ENCODE results near the gene STPG4.
"Not testable (repeated sequence)": the region's sequence is repeated elsewhere in the genome, so short reads cannot be mapped to it uniquely, and the experiment has no call there.

STPG4 gene

DNA sequence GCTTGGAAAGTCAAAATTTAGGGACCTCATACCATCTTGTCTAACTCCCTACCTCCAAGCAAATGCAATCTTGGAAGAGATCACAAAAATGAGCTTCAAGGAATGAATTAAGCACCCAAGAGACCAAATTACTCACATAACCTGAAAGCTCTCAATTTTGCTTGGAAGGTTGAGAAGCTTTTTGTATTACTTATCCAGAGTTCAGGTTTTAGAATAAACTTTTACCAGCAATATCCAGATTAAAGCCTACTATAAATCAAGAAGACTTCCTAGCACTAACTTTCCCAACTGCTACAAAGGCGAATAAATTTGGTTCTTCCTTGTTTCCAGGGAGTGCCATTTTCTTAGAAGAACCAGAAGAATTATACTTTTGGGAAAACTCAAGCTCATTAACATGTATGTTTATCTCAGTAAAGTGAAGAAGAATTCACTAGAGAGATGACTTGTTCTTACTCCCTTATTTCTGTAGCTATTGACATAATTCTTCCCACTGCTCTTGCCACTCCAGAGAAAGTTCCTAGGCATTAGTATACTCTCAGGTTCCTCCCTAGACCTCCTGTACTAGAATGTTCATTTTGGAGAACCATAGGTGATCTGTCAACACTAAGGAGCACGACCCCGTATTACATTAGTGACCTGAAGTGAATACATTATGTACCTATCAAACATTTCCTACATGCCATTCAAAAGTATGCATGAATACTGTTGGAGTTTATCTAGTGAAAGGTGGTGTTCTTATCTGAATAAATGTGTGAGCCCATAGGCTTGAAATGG, 18.0 kb upstream of the STPG4 start:
- no peak for DNase-seq (ENCODE audit: low read depth)

DNA sequence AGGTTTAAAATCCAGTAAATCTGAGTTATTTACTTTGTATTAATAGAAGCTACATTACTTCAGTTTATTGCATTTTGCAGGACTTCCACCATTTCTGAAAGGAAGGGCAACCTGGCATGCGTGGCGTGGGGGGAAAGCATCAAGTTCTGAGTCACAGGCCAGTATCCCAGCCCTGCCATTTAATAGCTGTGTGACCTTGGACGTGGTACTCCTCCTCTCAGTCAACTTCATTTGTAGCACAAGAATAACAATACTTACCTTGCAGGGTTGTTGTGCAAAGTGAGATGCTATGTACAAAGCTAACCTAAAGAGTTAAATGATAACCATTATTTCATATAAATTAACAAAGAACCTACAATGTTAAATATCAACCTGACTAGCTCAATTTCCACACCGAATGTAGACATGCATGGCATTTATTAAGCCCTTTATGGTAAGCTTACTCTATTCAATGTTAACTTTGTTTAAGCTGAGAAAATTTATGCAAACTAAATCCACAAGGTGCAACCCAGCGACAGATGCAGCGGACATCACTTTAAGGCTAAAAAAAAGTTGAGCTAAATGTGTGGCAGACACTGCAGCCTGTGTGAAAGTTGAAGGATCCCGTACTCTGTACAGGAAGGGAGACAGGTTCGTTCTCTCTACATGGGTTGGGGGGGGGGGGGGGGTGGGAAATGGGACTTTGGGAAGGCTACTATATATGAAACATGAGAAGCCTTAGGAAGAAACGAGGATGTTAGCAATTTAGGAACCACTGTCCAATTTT, 17.2 kb upstream of the STPG4 start:
- DNase-seq (ENCODE audit: low read depth), result no peak

DNA sequence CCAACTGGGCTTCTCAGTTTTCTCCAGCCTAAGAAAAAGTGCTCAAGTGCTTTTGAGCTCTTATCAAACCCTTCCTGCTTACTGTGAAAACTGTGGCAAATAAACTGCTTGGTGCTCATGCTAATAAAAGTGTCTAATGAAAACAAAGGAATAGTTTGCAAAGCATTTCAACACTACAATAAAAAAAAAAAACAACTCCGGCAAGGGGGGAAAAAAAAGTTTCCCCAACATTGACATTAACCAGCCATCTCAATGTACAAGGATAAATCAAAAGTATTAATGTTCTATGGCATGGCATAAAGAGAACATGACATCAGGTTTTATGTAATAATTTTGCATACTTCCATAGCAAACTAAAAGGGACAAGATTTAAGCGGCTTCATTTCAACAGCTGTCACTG, 14.7 kb upstream of the STPG4 start:
- DNase-seq (ENCODE audit: low read depth), result no peak

DNA sequence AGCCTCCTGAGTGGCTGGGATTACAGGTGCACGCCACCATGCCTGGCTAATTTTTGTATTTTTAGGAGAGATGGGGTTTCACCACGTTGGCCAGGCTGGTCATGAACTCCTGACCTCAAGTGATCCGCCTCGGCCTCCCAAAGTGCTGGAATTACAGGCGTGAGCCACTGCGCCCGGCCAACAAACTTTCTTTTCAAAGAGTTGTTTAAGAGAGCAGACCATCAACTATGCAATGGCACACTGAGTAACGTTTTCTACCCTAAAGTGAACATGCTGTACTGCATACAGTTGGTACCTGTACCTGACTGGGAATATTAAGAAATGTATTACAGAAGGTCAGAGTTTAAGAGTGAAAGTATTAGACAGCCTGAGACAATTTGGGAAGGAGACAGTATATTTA, 13.8 kb upstream of the STPG4 start:
- DNase-seq (ENCODE audit: low read depth), result not testable (repeated sequence)

DNA sequence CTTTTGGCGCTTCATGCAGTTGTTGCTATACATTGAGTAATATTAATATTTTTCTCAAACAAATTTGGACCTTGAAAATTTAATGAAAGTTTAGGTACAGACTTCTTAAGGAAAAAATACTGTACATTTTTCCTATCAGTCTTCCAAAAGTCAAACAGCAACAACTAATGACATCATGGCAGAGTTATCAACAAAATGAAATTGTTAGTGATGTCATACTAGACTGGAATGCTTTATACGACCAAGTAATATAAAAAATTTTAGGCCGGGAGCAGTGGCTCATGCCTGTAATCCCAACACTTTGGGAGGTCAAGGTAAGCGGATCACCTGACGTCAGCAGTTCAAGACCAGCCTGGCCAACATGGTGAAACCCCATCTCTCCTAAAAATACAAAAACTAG, 12.0 kb upstream of the STPG4 start:
- DNase-seq (ENCODE audit: low read depth), result no peak

DNA sequence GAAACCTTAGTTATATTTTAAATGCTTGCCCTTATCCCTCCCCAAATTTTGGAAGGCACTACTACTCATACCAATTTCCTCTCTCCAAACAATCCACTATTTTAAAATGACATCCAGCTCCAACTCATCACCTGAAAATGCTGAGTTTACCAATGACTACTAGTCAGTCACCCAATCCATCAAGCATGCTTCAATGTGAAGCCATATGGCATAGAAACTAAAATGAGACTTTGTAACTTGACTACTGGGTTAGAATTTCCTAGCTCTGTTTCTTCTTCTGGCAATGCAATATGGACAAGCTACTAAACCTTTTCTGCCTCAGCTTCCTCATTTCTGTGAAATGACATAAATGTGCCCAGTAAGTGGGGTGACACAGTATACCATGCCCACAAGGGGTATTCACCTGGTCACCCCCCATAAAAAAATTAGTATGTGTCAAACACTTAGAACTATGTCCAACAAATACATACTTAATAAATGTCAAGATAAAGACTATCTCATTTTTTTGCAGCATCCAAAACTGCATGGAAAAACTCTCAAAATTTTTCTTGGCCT, 10.0 kb upstream of the STPG4 start:
- no peak for DNase-seq (ENCODE audit: low read depth)

DNA sequence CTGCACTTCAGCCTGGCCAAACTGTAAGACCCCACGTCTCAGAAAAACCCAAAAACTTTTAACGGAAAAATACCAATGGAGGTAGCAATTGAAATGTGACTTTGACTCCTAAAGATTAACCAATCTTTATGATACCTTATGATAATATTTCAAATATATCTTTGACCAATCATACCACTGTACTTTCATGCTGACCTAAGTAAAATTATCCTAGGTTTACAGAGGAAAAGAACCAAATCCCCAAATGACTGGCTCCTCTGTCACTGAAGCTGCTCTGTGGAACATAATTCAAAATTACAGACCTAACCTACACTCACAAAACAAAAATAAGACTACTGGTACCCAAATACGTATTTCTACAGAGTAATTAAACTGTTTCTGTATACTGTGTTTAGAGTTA, 7.7 kb upstream of the STPG4 start:
- no peak for DNase-seq (ENCODE audit: low read depth)

DNA sequence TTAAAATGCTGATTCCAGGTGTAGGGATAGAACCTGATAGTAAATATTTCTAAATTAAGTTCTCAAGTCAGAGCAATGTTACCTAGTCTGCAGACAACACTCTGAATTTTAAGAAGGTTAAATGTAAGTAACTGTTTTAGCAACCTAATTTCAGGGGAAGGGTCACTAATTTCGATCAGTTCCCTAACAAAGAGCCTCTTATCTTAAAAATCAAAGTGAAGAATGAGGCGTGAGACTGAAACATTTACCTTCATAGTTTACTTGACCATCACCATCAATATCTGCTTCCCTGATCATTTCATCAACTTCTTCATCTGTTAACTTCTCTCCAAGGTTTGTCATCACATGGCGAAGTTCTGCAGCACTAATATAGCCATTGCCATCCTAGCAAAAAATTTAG, 6.4 kb upstream of the STPG4 start:
- no peak for DNase-seq (ENCODE audit: low read depth)

DNA sequence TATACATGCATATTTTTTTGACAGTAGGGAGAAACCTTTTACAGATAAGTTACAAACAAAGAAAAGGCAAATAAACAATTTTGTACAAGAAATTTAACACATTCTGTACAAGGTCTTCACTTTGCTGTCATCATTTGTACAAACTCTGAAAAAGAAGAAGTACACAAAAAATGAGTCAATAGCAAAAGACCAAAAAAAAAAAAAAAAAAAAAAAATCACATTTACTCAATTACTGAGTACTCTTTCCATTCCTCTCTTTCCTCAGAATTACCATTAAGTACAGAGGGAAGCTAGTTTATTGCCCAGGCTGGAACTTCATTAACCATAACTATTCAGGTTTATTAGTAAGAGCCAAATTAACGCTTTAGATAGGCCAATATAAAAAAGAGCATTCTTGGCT, 5.6 kb upstream of the STPG4 start:
- no peak for DNase-seq (ENCODE audit: low read depth)

DNA sequence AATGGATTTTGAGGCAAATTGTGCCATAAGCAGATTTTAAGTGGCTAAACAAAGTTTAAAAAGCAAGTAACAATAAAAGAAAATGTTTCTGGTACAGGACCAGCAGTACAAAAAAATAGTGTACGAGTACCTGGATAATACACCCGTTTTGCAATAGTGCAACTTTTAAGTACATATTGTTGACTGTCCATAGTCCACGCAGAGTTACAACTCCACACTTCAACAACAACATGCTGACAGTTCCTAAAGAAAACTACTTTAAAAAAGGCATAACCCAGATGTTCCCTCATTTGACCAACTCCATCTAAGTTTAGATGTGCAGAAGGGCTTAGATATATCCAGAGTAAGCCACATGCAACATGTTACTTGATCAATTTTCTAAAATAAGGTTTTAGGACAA, 5.1 kb upstream of the STPG4 start:
- DNase-seq (ENCODE audit: low read depth), result no peak

DNA sequence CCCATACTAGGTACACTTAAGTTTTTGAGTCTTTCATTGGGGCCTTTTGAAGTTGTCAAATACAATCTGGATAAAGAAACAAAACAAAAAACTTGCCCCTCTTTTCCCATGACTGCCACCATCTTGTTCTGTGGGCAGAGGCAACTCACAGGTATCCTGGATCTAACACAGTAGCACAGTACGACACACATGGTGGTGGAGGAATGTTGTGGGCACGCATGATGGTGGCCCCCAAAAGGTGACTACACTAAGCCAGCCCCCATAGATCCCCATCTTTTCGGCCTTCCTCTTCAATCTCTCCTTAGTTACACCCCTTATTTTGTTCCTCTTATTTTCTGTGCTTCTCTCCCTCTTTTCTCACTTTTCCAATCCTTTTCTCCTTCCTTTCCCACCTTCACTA, 4.5 kb upstream of the STPG4 start:
- DNase-seq (ENCODE audit: low read depth), result no peak

DNA sequence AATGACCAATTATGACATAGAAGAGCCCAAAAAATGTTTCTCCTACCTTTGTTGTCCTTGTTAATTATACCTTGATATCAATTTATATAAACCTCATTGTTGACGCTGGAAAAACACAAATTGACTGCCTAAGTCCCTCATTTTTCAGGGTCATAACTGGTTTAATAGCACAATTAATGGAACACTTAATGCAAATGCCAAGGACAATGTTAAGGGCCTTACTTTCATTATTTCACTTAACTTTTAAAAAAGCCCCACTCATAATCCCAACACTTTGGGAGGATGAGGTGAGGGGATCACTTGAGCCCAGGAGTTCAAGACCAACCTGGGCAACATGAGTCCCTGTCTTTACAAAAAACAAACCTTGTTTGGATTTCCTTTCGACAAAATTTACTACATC, 3.5 kb upstream of the STPG4 start:
- DNase-seq (ENCODE audit: low read depth), result no peak

DNA sequence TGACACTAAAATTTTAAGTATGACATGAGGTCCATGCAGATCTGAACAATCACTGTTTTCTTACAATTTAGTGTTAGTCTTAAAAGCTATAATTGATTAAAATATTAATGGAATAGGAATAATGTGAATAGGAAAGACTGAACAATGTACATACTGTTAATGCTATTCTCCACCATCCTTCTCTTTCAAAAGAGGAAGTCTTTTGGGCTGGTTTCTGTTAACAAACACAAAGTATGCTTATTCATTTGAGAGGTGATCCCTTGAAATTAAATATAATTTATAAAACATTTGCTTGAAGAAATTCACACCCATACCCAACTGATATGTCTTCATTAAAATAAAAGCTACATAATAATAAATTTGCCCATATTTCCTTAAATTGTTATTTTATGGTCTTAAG, 2.3 kb downstream of the STPG4 start:
- no peak for DNase-seq (ENCODE audit: low read depth)

DNA sequence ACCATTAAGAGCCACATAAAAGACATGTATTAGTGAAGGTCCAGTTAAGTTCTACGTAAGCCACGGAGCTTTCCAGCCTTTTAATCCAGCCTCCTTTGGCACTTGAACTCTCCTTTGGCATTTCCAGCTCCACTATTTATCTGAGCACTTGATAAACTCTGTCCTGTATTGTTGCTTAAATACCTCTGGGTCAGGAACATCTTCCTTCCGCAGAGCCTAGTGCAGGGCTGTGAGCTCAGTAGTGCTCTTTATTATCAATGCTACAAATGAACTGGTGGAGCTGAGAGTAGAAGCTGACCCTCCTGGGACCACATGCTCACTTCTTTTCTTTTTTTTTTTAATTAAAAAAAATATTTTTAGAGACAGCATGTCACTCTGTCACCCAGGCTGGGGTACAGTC, 4.9 kb downstream of the STPG4 start:
- no peak for DNase-seq (ENCODE audit: low read depth)

DNA sequence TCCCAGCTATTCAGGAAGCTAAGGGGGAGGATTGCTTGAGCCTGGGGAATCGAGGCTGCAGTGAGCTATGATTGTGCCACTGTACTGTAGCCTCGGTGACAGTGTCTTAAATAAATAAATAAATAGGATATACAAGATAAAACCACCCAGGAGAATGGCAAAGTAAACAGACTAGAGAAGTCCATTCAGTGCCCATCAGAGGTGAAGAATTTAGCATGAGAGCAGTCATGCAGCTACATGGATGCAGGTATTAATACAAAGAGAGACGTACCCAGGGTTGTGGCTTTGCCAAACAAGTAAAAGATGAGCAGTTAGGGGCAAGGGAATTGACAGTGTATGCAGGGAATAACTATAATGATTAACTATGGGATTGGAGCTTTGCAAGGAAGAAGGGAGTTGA, 8.1 kb downstream of the STPG4 start:
- DNase-seq (ENCODE audit: low read depth), result no peak

DNA sequence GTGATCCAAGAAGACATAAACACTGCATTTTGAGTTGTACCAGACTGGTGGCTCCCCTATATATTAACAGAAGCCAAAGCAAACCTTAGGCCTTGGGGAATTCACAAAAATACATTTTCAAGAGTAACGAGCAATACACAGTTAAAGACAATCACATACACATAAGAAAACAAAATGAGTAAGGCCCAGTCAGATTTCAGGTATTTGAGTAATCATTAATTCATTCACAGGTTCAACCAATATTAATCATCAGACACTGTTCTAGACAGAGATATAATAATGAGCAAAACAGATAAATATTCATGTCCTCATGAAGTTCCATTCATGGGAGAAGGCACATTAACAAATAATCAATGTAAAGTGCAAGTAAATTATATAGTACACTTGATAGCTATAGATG, 9.6 kb downstream of the STPG4 start:
- DNase-seq (ENCODE audit: low read depth), result no peak

DNA sequence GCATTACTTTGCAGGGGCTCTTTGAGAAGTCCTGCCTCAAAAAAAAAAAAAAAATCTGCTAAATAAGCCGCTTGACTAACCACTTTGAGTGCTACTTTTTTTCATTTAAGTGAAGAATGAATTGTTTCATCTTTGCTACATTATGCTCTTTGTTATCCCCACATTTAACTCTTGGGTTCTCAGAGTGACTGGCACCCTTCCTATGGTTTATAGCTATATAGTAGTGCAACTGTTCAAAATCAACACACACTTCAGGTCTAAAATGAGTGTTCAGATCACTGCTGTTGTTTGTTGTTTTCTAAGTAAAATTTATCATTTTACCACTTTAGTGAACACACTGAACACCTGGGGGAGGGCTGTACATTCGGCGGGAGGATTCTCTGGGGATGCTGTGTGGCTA, 13.6 kb downstream of the STPG4 start:
- no peak for DNase-seq (ENCODE audit: low read depth)

DNA sequence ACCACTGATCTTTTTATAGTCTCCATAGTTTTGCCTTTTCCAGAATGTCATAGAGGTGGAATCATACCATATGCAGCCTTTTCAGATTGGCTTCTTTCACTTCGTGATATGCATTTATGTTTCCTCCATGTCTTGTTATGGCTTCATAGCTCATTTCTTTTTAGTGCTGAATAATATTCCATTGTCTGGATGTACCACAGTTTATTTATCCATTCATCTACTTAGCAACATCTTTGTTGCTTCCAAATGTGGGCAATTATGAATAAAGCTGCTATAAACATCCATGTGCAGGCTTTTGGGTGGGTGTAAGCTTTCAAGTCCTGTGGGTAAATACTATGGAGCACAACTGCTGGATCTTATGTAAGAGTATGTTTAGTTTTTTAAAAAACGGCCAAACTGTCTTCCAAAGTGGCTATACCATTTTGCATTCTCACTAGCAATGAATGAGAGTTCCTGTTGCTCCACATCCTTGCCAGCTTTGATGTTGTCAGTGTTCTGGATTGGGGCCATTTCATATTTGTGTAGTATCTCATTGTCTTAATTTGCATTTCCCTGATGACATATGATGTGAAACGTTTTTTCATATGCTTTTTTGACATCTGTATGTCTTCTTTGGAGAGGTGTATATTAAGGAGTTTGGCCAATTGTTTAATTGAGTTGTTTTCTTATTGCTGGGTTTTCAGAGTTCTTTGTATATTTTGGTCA, 20.6 kb downstream of the STPG4 start:
- DNase-seq (ENCODE audit: low read depth), result no peak

DNA sequence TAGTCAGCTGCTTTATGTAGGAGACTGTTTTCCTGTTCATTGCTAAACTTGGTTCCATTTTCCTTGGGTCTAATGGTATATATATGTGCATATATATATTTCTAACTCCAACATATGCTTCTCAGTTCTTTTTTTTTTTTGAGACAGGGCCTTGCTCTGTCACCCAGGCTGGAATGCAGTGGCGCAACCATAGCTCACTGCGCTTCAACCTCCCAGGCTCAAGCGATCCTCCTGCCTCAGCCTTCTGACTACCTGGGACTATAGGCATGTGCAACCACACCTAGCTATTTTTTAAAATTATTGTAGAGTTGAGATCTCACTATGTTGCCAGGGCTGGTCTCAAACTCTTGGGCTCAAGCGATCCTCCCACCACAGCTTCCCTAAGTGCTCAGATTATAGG, 22.1 kb downstream of the STPG4 start:
- no peak for DNase-seq (ENCODE audit: low read depth)

DNA sequence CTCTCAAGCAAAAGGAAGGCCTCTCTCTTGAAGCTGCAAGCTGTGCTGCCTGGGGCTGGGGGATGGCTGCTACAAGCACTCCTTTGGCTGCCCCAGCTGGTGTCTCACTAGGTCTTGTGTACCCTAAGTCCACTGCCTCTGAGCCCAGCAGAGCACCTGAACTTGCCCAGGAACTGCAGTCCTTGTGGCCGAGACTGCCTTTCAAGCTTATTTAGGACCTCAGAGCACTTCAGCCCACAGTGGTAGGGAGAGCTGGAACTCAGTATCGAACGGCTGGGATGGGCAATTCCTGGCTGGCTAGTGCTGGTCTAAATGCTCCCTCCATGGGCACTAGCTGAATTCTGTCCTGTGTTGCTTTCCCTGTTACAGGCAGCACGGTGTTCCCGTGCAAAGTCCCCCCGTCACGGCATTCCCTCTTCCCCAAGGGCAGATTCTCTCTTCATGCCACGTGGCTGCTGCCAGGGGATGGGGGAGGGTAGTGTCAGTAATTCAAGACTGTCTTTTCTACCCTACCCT, 25.9 kb downstream of the STPG4 start:
- DNase-seq (ENCODE audit: low read depth), result no peak

DNA sequence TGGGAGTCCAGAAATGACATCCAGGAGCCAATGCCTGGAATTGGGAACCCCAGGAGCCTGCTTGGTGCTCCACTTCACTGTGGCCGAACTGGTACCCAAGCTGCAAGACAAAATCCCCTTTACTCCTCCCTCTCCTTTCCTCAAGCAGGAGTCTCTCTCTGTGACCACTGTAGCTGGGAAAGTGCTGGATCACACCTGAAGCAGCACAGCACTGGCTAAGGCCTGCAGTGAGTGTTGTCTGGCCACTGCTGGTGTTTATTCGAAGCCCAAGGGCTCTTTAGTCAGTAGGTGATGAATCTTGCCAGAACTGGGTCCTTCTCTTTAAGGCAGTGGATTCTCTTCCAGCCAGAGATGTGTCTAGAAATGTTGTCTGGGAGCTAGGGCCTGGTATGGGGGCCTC, 26.4 kb downstream of the STPG4 start:
- no peak for DNase-seq (ENCODE audit: low read depth)

DNA sequence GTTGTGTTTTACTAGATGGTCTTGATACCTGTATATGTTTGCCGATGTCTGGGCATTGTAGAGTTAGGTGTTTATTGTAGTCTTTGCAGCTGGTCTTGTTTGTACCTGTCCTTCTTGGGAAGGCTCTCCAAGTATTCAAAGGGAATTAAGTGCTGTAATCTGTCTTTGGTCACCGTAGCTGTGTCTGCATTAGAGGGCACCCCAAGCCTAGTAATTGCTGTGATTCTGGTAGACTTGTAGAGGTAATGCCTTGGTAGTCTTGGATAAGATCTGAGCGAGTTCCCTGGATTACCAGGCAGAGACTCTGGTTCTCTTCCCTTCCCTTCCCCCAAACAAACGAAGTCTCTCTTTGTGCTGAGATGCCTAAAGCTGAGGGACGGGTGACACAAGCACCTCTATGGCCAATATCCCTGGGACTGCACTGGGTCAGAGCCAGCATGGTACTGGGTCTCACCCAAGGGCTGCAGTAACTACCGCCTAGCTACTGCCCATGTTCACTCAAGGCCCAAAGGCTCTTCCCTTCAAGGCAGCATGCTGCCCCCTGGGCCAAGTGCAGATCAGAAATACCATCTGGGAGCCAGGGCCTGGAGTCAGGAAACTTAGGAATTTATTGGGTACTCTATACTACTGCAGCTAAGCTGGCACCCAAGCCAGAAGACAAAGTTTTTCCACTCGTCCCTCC, 27.1 kb downstream of the STPG4 start:
- DNase-seq (ENCODE audit: low read depth), result no peak
